Activated CD8-positive, alpha-beta T cell treated with anti-CD3 and anti-CD28 coated beads for 36 hours (primary cell): Measurements from ENCODE around the gene SP110. TPM values are rescaled to one million over a fixed set of nuclear protein-coding genes. Genes with fewer than 3 reads are reported as not detected.

Experiments used
- ATAC-seq: fragments of 200-7000 bp; cut with Tn5 transposase; one replicate; pipeline ENCODE4 v1.10.0; 2021; ENCODE audit warnings: mild to moderate bottlenecking, moderate library complexity
- CTCF ChIA-PET: fragments of 350-600 bp; sonication (Branson Sonifier 250); formaldehyde crosslinking; loops from one replicate; lab custom pipeline; 2021; ENCODE audit warnings: antibody characterized with exemption; lab: Charles Lee
- POLR2A ChIA-PET: fragments of 350-600 bp; sonication (Branson Sonifier 250); formaldehyde crosslinking; loops from one replicate; lab custom pipeline; 2021; ENCODE audit warnings: antibody characterized with exemption; lab: Charles Lee
- DNase-seq: peaks from one replicate; pipeline ENCODE4 v3.0.0-alpha.2; 2020
- H3K27ac Mint-ChIP-seq: one replicate; pipeline ENCODE4 v1.8.0; 2021; ENCODE audit warnings: mild to moderate bottlenecking, mixed read lengths
- H3K27me3 Mint-ChIP-seq: one replicate; pipeline ENCODE4 v1.8.0; 2021; ENCODE audit warnings: mixed read lengths
- H3K36me3 Mint-ChIP-seq: one replicate; pipeline ENCODE4 v1.8.0; 2021; ENCODE audit warnings: low read depth, mixed read lengths
- H3K4me1 Mint-ChIP-seq: one replicate; pipeline ENCODE4 v1.8.0; 2021; ENCODE audit warnings: low read depth, mixed read lengths
- H3K4me3 Mint-ChIP-seq: one replicate; pipeline ENCODE4 v1.8.0; 2021; ENCODE audit warnings: mild to moderate bottlenecking, moderate library complexity, mixed read lengths
- H3K9me3 Mint-ChIP-seq: one replicate; pipeline ENCODE4 v1.8.0; 2021; ENCODE audit warnings: mixed read lengths
- intact Hi-C: fragments of 100-400 bp; cut with micrococcal nuclease; formaldehyde crosslinking; loops from one replicate; pipeline ENCODE4 v1.10.0; 2022
- total RNA-seq, 2 experiments: library from RNA; stranded (reverse); gene quantifications; one replicate each; pipeline ENCODE4 v1.2.3, GENCODE V29; 2021
- TF ChIP-seq, protein P1 (sequence below): fragments of 200-600 bp; IDR thresholded peaks from one replicate; pipeline ENCODE4 v1.8.0; 2022; ENCODE audit warnings: antibody characterized with exemption, mild to moderate bottlenecking

Gene SP110
- total RNA-seq, 2 experiments from 2014 or later: 67.0 to 69.4 TPM

DNA sequence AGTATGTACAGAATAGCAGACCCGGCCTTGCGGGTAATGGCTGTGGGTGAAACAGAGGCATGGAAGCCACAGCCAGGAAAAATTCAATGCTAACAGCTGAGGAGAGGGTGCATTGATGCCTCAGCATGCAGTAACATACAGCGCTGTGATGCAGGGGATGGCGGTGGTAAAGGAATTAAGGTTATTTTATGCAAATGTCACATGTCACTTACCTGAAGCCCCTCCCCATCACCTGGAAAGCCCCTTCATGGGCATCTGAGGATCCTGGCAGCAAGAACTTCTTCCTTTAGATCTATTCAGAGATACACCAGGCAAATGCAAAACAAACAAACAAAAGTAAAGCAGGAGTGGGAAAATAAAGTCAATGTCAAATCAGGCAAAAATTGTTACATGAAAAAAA is 1.7 kb upstream of the SP110 start:
- Mint-ChIP-seq H3K27me3 (no peaks in the 10 kb centered on the region), H3K36me3 (peaks cover 37% of the 10 kb centered on the region), H3K4me1 (peaks cover 62% of the 10 kb centered on the region), H3K27ac (no peak overlapping the region), H3K9me3 (no peaks in the 10 kb centered on the region), H3K4me3 (no peak overlapping the region)
- intact Hi-C loops: loop anchor here (10.0 kb wide), 1 partner anchor 223 kb away; no protein-coding TSS in a partner anchor
- TF ChIP-seq, protein P1, sequence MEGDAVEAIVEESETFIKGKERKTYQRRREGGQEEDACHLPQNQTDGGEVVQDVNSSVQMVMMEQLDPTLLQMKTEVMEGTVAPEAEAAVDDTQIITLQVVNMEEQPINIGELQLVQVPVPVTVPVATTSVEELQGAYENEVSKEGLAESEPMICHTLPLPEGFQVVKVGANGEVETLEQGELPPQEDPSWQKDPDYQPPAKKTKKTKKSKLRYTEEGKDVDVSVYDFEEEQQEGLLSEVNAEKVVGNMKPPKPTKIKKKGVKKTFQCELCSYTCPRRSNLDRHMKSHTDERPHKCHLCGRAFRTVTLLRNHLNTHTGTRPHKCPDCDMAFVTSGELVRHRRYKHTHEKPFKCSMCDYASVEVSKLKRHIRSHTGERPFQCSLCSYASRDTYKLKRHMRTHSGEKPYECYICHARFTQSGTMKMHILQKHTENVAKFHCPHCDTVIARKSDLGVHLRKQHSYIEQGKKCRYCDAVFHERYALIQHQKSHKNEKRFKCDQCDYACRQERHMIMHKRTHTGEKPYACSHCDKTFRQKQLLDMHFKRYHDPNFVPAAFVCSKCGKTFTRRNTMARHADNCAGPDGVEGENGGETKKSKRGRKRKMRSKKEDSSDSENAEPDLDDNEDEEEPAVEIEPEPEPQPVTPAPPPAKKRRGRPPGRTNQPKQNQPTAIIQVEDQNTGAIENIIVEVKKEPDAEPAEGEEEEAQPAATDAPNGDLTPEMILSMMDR: no peak
- POLR2A ChIA-PET: interaction anchor here (1.0 to 1.3 kb wide), 3 partner anchors 10 to 114 kb away, joined by 3 to 5 read pairs (median 3); no protein-coding TSS in a partner anchor
- DNase-seq (no peak), ATAC-seq (no peak)
- CTCF ChIA-PET: interaction anchor here (0.7 kb wide), 1 partner anchor 10 kb away, joined by 3 read pairs; no protein-coding TSS in a partner anchor

DNA sequence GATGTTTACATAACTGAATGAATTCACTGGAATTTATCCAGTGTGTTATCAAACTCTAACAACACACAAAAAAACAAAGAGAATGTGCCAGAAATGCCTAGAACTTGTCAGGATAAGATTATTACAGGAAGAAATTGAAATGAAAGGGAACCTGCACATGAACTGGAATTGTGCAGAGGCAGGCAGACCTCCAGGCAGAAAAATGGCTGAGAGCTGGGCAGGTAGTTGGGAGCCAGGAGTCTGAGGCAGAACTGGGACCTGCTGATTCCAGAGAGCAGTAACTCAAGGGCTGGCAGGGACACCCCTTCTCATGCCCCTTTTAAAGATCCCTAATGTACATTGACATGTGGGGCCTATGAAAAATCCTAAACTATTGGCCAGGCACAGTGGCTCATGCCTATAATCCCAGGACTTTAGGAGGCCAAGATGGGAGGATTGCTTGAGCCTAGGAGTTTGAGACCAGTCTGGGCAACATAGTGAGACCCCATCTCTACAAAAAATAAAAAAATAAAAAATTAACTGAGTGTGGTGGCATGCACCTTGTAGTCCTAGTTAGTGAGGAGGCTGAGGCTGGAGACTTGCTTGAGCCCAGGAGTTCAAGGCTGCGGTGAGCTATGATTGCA is 674 bp upstream of the SP110 start:
- Mint-ChIP-seq H3K4me1 (peaks cover 70% of the 10 kb centered on the region), H3K27me3 (no peaks in the 10 kb centered on the region), H3K36me3 (peaks cover 47% of the 10 kb centered on the region), H3K9me3 (no peaks in the 10 kb centered on the region), H3K4me3 (peak overlapping the region; percentile 90), H3K27ac (peak overlapping the region; percentile 94)
- no peak for DNase-seq
- TF ChIP-seq, protein P1: no peak
- no peak for ATAC-seq
- ChIA-PET CTCF (interaction anchor here (0.7 kb wide), 1 partner anchor 11 kb away, joined by 3 read pairs; no protein-coding TSS in a partner anchor), POLR2A (interaction anchor here (0.7 to 2.4 kb wide), 8 partner anchors 9 to 293 kb away, joined by 3 to 18 read pairs (median 3); partner anchors contain the start of gene SP140L)
- intact Hi-C loops: loop anchor here (10.0 kb wide), 1 partner anchor 224 kb away; no protein-coding TSS in a partner anchor

DNA sequence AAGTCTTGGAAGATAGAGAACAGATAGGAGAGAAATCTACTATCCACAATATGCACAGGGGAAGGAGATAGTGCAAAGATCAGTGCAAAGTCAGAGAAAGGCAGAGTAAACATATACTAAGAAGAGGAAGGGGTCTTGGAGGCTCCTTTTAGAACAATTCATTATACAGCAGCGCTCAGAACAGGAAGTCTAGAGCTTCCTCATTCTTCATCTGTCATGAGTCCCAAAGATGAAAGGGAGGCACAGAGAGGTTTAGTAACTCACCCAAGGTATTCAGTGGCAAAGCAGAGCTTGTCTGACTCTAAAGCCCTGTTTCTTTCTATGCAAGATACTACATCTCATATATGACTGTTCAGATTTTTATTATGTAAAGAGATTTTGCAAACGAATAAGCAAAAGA is 1.4 kb downstream of the SP110 start:
- Mint-ChIP-seq H3K4me1 (peaks cover 59% of the 10 kb centered on the region), H3K36me3 (peaks cover 61% of the 10 kb centered on the region), H3K27me3 (no peaks in the 10 kb centered on the region), H3K4me3 (peak overlapping the region; percentile 90), H3K9me3 (no peaks in the 10 kb centered on the region), H3K27ac (peak overlapping the region; percentile 85)
- DNase-seq (no peak), ATAC-seq (peak; percentile 19)
- intact Hi-C loops: loop anchor here (5.0 kb wide), 2 partner anchors 99 to 394 kb away; no protein-coding TSS in a partner anchor
- CTCF ChIA-PET: interaction anchor here (1.4 kb wide), 1 partner anchor 48 kb away, joined by 3 read pairs; no protein-coding TSS in a partner anchor
- POLR2A ChIA-PET: interaction anchor here (0.6 to 2.4 kb wide), 5 partner anchors 10 to 417 kb away, joined by 3 to 18 read pairs (median 4); partner anchors contain the start of gene SP140L
- TF ChIP-seq, protein P1: no peak

DNA sequence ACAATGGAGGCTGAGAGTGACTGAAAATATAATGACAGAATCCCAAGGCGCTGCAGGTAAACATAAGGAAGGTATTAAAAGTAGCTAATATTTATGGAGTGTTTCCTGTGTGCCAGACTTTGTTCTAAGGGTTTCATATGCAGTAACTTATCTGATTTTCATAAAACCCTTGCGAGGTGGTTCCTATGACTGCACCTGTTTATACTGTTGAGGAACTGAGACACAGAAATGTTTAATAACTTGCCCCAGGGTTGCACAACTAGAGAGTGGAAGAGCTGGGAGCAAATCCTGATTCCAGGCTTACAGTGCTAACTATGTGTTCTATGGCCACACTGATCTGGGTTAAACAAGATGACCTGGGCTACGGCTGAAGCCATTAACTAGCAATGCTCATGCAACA is 2.4 kb downstream of the SP110 start:
- Mint-ChIP-seq H3K4me1 (peaks cover 49% of the 10 kb centered on the region), H3K27me3 (no peaks in the 10 kb centered on the region), H3K9me3 (no peaks in the 10 kb centered on the region), H3K4me3 (peak overlapping the region; percentile 90), H3K36me3 (peaks cover 69% of the 10 kb centered on the region), H3K27ac (no peak overlapping the region)
- CTCF ChIA-PET: interaction anchor here (1.4 kb wide), 1 partner anchor 31 kb away, joined by 3 read pairs; no protein-coding TSS in a partner anchor
- no peak for DNase-seq
- TF ChIP-seq, protein P1: no peak
- POLR2A ChIA-PET: interaction anchor here (1.0 to 1.6 kb wide), 3 partner anchors 9 to 36 kb away, joined by 3 to 4 read pairs (median 3); no protein-coding TSS in a partner anchor
- intact Hi-C loops: loop anchor here (5.0 kb wide), 2 partner anchors 100 to 395 kb away; no protein-coding TSS in a partner anchor
- no peak for ATAC-seq
